Hypothalamus (tissue), 51 donors: Measurements from ENCODE around the gene MCF2L.
"Not testable (repeated sequence)": the region's sequence is repeated elsewhere in the genome, so short reads cannot be mapped to it uniquely, and the experiment has no call there.

Experiments
- DNase-seq, 51 donors: peaks; one replicate each; lab custom pipeline; 2025; lab: John Stamatoyannopoulos, UW

MCF2L gene

GRCh38 chr13:113027095-113027494 is 58.1 kb downstream of the MCF2L start:
- no peak for DNase-seq

- no peak for DNase-seq
Measured at GRCh38 chr13:113027566-113027965, 58.6 kb downstream of the MCF2L start.

- DNase-seq: no peak
Measured at GRCh38 chr13:113028336-113029060, 59.5 kb downstream of the MCF2L start.

GRCh38 chr13:113029061-113029445 is 60.0 kb downstream of the MCF2L start:
- DNase-seq: no peak

- DNase-seq: peak in 21 of 51 donors; percentile 14 to 70 (median 37)
Measured at GRCh38 chr13:113029487-113030258, 60.7 kb downstream of the MCF2L start.

- DNase-seq: not testable (repeated sequence)
Measured at GRCh38 chr13:113030259-113030640, 61.2 kb downstream of the MCF2L start.

GRCh38 chr13:113031465-113031864 is 62.5 kb downstream of the MCF2L start:
- DNase-seq: no peak

- no peak for DNase-seq
Measured at GRCh38 chr13:113032291-113032690, 63.3 kb downstream of the MCF2L start.

- no peak for DNase-seq
Measured at GRCh38 chr13:113033054-113033850, 64.2 kb downstream of the MCF2L start.

- peak in 28 of 51 donors; percentile 14 to 76 (median 49) for DNase-seq
Measured at GRCh38 chr13:113034451-113035212, 65.6 kb downstream of the MCF2L start.

GRCh38 chr13:113035213-113035800 is 66.3 kb downstream of the MCF2L start:
- no peak for DNase-seq

GRCh38 chr13:113036401-113036800 is 67.4 kb downstream of the MCF2L start:
- no peak for DNase-seq

- no peak for DNase-seq
Measured at GRCh38 chr13:113040031-113040430, 71.0 kb downstream of the MCF2L start.

- DNase-seq: peak in 29 of 51 donors; percentile 39 to 82 (median 70)
Measured at GRCh38 chr13:113040597-113041292, 71.7 kb downstream of the MCF2L start.

- DNase-seq: peak in 47 of 51 donors; percentile 18 to 97 (median 77)
Measured at GRCh38 chr13:113041293-113041690, 72.3 kb downstream of the MCF2L start.

- DNase-seq: no peak
Measured at GRCh38 chr13:113041896-113042295, 72.9 kb downstream of the MCF2L start.

- no peak for DNase-seq
Measured at GRCh38 chr13:113042456-113042855, 73.4 kb downstream of the MCF2L start.

- no peak for DNase-seq
Measured at GRCh38 chr13:113043001-113043630, 74.1 kb downstream of the MCF2L start.

GRCh38 chr13:113043931-113044330 is 74.9 kb downstream of the MCF2L start:
- DNase-seq: no peak
